ENCODE data around the gene TBC1D5.
"Not testable (repeated sequence)": the region's sequence is repeated elsewhere in the genome, so short reads cannot be mapped to it uniquely, and the experiment has no call there.

Gene TBC1D5

GRCh38 chr3:17707813-17708543, 34.5 kb downstream of the TBC1D5 start:
- DNase-seq (ENCODE audit: low spot score): no peak

GRCh38 chr3:17705991-17706390, 36.4 kb downstream of the TBC1D5 start:
- DNase-seq (ENCODE audit: low spot score): not testable (repeated sequence)

GRCh38 chr3:17699815-17700214, 42.6 kb downstream of the TBC1D5 start:
- not testable (repeated sequence) for DNase-seq (ENCODE audit: low spot score)

GRCh38 chr3:17695665-17696064, 46.8 kb downstream of the TBC1D5 start:
- not testable (repeated sequence) for DNase-seq (ENCODE audit: low spot score)

- DNase-seq (ENCODE audit: low spot score): not testable (repeated sequence)
Measured at GRCh38 chr3:17693670-17693999, 48.8 kb downstream of the TBC1D5 start.

- DNase-seq (ENCODE audit: low spot score): not testable (repeated sequence)
Measured at GRCh38 chr3:17692846-17693669, 49.4 kb downstream of the TBC1D5 start.

- DNase-seq (ENCODE audit: low spot score): no peak
Measured at GRCh38 chr3:17687566-17687965, 54.9 kb downstream of the TBC1D5 start.

GRCh38 chr3:17686613-17687012, 55.8 kb downstream of the TBC1D5 start:
- peak; percentile 26 for DNase-seq (ENCODE audit: low spot score)

- no peak for DNase-seq (ENCODE audit: low spot score)
Measured at GRCh38 chr3:17683542-17684207, 58.8 kb downstream of the TBC1D5 start.

- DNase-seq (ENCODE audit: low spot score): no peak
Measured at GRCh38 chr3:17680530-17680929, 61.9 kb downstream of the TBC1D5 start.

GRCh38 chr3:17678116-17678741, 64.2 kb downstream of the TBC1D5 start:
- no peak for DNase-seq (ENCODE audit: low spot score)

GRCh38 chr3:17674082-17674686, 68.2 kb downstream of the TBC1D5 start:
- no peak for DNase-seq (ENCODE audit: low spot score)

GRCh38 chr3:17672506-17672905, 69.9 kb downstream of the TBC1D5 start:
- no peak for DNase-seq (ENCODE audit: low spot score)

- DNase-seq (ENCODE audit: low spot score): no peak
Measured at GRCh38 chr3:17670749-17671148, 71.7 kb downstream of the TBC1D5 start.

GRCh38 chr3:17664923-17665322, 77.5 kb downstream of the TBC1D5 start:
- DNase-seq (ENCODE audit: low spot score): no peak

- DNase-seq (ENCODE audit: low spot score): no peak
Measured at GRCh38 chr3:17656264-17656663, 86.2 kb downstream of the TBC1D5 start.

- no peak for DNase-seq (ENCODE audit: low spot score)
Measured at GRCh38 chr3:17655743-17656142, 86.7 kb downstream of the TBC1D5 start.

GRCh38 chr3:17649748-17650147, 92.7 kb downstream of the TBC1D5 start:
- DNase-seq (ENCODE audit: low spot score): not testable (repeated sequence)

GRCh38 chr3:17648630-17649355, 93.6 kb downstream of the TBC1D5 start:
- DNase-seq (ENCODE audit: low spot score): not testable (repeated sequence)

GRCh38 chr3:17645074-17645698, 97.2 kb downstream of the TBC1D5 start:
- DNase-seq (ENCODE audit: low spot score): peak; percentile 50

GRCh38 chr3:17643691-17644090, 98.7 kb downstream of the TBC1D5 start:
- no peak for DNase-seq (ENCODE audit: low spot score)

Measured in NAMALWA (cell line).